MG63 (cell line): ENCODE measurements around the gene NYNRIN. TPM values are rescaled to one million over a fixed set of nuclear protein-coding genes. Genes with fewer than 3 reads are reported as not detected.

Experiments used
- DNase-seq: peaks from one replicate; pipeline ENCODE4 v3.0.0-alpha.2; 2020
- H3K27me3 ChIP-seq: fragments of 250-450 bp; sonication (Bioruptor Pico); 2 replicates; pipeline ENCODE4 v1.5.1; 2020; ENCODE audit warnings: mild to moderate bottlenecking, moderate library complexity
- H3K36me3 ChIP-seq: fragments of 250-450 bp; sonication (Bioruptor Pico); 2 replicates; pipeline ENCODE4 v1.5.1; 2020; ENCODE audit warnings: mild to moderate bottlenecking, moderate library complexity
- H3K4me3 ChIP-seq: fragments of 250-450 bp; sonication (Bioruptor Pico); 2 replicates; pipeline ENCODE4 v1.5.1; 2020; ENCODE audit warnings: mild to moderate bottlenecking, moderate library complexity
- H3K9me3 ChIP-seq: fragments of 250-450 bp; sonication (Bioruptor Pico); 2 replicates; pipeline ENCODE4 v1.5.1; 2020; ENCODE audit warnings: mild to moderate bottlenecking, moderate library complexity
- total RNA-seq: library from RNA; depleted of rRNA; stranded (reverse); fragments of >200 nt; shearing (Covaris generic); gene quantifications from 2 replicates; pipeline ENCODE4 v1.2.3, GENCODE V29; 2014; ENCODE audit warnings: low replicate concordance

The NYNRIN gene
- total RNA-seq, 1 experiment from 2014 or later, result 0.30 TPM

DNA sequence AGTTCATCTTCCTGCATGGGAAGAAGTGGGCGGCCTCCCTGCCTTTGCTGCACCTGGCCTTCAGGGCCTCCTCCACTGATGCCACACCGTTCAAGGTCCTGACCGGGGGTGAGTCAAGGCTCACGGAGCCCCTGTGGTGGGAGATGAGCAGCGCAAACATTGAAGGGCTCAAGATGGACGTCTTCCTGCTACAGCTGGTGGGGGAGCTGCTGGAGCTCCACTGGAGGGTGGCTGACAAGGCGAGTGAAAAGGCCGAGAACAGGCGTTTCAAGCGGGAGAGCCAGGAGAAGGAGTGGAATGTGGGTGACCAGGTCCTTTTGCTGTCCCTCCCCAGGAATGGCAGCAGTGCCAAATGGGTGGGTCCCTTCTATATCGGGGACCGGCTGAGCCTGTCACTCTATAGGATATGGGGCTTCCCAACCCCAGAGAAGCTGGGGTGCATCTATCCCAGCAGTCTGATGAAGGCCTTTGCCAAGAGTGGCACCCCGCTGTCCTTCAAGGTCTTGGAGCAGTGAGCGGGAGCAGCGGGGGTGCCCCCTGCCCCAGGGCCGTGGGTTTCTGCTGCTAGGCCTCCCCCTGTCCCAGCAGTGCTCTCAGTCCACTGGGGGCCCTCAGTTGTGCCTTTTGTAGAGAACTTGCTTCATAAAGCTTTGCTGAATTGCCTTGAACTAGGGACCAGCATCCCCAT is 18.3 kb downstream of the NYNRIN start:
- Histone ChIP-seq H3K9me3 (no peaks in the 10 kb centered on the region), H3K4me3 (no peak overlapping the region), H3K36me3 (no peaks in the 10 kb centered on the region), H3K27me3 (no peaks in the 10 kb centered on the region)
- no peak for DNase-seq

DNA sequence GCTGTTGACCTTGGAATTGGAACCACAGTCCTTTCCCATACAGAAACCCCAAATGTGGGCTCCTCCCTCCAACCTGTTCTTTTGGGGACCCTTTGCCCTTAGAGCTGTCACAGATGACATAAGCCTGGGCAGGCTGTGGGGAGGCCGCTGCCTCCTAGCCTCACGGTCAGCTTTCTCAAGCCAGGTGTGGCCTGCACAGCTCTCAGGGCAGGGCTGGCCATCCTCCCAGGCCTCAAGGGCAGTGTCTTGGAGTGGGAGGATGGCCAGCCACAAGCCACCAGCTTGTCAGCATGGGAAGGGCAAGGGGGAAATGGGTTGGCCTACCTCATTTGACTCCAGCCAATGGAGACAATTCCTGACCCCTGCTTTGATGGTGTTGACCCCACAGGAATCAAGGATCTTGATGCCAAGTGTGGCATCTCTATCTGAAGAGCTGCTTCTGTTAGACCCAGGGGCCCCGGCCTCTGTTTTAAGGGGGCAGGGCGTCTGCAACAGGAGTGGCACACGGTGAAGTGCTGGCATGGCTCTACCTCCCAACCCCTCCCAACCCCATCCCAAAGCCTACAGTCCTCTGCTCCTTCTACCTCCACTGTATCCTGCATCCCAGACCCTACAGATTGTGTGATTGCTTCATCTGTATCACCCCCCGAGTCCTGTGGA is 19.2 kb downstream of the NYNRIN start:
- Histone ChIP-seq H3K27me3 (no peaks in the 10 kb centered on the region), H3K36me3 (no peaks in the 10 kb centered on the region), H3K4me3 (no peak overlapping the region), H3K9me3 (no peaks in the 10 kb centered on the region)
- DNase-seq, result no peak

DNA sequence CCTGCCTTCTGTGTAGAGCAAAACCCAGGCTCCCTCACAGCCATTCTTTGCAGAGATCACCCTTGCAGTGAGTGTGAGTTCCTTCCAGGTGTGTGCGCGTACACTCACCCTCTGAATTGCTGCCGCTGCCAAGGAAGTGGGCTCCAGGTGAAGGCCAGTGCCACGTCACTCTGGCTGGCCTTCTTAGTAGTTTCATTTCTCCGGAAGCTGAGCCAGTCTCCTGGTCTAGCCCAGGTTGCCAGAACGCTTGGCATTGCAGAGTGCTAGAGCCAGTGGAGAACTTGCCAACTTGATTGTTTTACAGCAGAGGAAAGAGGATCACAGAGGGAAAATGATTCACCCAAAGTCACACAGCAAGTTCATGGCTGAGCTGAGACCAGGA is 19.7 kb downstream of the NYNRIN start:
- no peaks in the 10 kb centered on the region for H3K36me3 ChIP-seq

DNA sequence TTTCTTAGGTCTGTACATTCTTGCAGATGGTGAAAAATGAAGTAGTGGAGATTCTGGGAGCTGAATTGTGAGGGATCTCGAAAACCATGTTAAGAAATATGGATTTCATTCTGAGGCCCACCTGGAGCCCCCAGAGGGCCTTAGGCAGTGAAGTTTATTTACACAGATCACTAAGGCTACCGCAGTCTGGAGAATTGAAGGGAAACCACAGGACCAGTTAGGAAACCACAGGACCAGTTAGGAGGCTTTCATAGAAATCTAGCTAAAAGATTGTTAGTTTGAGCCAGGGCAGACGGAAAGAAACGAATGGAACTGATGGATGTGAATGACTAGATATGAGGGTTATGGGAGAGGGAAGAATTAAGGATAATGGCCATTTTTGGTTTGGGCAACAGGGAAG is 23.5 kb downstream of the NYNRIN start:
- H3K27me3 ChIP-seq, result no peaks in the 10 kb centered on the region
- no peaks in the 10 kb centered on the region for H3K36me3 ChIP-seq
- H3K9me3 ChIP-seq, result no peaks in the 10 kb centered on the region
- no peak for DNase-seq
- no peak overlapping the region for H3K4me3 ChIP-seq

More for the DNA sequence above, 19.7 kb downstream of the NYNRIN start:
- DNase-seq, result peak; percentile 81
- no peaks in the 10 kb centered on the region for H3K27me3 ChIP-seq
- no peaks in the 10 kb centered on the region for H3K9me3 ChIP-seq
- H3K4me3 ChIP-seq, result no peak overlapping the region

DNA sequence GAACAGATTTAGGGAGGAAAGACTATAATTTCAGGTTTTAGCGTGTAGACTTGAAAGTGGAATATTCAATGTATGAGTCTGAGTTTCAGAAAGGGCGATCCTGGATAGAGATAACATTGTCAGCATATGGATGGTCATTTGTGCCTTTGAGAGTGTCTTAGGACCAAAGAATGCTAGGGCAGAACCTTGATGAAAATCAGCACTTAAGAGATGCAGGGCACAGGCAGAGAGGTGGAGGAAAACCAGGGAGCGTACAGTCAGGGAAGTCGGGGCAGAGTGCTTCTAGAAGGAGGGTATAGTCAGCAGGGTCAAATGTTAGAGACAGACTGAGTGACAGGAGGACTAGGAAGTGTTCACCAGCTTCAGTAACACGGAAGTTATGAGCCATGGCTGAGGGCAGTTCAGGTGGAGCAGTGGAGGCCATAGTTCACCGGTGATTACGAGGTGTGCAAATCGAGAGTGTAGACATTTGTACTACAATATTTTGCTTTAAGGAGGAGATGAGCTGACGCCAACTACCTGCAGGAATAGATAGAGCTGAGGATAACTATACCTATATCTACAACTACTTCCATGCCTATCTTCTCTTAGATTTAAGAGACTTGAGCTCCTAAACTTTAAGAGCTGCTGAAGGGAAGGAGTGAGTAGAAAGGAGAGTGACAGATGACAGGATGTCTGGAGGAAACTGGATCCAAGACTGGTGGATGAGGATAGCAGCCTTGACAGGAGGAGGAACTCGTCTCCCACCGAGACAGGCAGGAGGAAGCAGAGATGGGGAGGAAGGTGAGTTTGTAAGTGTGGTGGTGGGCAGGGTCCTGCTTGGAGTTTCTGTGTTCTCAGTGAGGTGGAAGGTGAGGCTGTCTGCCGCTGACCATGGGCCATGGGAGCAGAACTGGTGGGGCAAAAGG is 24.1 kb downstream of the NYNRIN start:
- no peaks in the 10 kb centered on the region for H3K9me3 ChIP-seq
- no peak for DNase-seq
- H3K27me3 ChIP-seq, result no peaks in the 10 kb centered on the region
- H3K4me3 ChIP-seq, result no peak overlapping the region
- no peaks in the 10 kb centered on the region for H3K36me3 ChIP-seq

DNA sequence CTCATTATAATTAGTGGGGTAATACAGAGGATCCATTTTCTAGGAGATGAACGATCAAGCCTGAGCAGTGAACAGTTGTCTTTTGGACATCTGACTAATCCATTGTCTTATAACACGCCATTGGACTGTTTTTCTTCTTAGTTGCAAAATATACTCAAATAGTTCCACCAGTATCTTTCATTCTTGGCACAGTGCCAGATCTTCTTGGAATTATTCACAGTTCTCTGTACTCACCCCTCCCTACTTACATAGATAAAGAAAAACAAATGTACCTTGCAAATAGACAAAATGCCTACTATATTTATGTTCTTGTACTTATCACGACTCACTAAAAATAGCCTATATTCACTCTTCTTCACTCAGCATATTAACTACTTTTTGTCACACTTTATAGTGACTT is 26.9 kb downstream of the NYNRIN start:
- no peaks in the 10 kb centered on the region for H3K27me3 ChIP-seq
- H3K4me3 ChIP-seq, result no peak overlapping the region
- no peak for DNase-seq
- no peaks in the 10 kb centered on the region; the same call in 1 of the 2 replicates for H3K36me3 ChIP-seq
- no peaks in the 10 kb centered on the region for H3K9me3 ChIP-seq

DNA sequence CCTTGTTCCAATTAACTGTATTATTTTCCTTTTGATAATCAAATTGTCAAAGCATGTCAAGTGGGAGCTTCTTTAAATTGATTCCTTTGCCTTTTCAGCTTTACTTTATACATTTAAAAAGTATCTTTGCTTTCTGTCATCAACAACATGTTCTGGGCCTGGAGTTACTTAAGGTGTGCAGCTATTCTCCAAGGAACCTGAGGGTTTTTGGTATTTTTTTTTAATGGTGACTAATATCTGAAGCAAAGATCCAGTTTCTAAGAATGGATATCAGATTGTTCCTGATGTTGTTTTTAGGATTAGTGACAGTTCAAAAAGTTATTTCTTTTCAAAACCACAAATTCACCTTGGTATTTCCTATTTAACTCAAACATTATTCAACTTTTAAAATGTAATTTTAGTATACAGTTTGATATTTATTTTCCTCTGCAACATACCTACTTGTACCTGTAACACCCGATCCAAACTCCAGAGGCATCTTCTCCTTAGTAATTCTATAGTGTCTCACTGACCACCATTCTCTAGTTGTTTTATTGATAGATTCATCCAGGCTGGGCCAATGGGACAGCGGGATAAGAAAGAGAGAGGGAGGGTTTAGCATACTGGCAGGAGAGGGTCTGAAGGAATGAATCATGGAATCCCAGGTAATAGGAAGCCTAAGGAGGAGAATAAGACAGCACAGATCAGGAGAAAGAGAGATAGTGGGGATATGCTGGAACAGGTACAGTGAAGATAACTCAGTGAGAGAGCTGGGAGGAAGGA is 27.5 kb downstream of the NYNRIN start:
- Histone ChIP-seq H3K4me3 (no peak overlapping the region), H3K27me3 (no peaks in the 10 kb centered on the region), H3K36me3 (peaks cover 1% of the 10 kb centered on the region; the same call in 1 of the 2 replicates), H3K9me3 (no peaks in the 10 kb centered on the region)
- DNase-seq, result no peak

DNA sequence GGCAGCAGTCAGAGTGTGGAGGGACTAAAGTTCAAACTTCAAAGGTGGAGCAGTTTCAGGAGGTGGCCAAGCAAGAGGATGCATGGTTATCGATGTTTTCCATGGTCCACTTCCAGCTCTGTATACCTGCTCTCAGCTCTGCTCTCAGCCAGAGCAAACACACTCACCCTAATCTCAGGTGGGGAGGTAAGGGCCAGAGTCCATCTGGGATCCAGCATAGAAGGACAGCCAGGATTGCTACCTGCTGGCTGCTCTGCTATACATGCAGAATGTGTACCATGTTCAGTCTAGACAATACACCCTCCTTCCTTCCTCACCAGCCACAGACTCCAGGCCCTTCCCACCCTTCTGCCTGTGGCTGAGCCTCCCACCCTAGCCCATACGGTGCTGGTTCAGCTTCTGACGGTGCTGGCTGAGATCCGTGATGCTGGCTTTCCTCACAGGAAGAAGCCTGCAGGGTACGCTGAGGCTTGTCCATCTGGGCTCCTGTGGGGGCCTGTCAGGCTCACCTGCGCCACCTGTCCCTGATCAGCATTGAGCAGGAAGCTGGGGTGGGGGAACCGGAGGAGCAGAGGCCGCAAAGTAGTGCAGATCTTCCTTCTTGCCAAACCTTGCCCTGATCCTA is 28.2 kb downstream of the NYNRIN start:
- DNase-seq, result no peak
- H3K36me3 ChIP-seq, result peaks cover 7% of the 10 kb centered on the region; the same call in 1 of the 2 replicates
- H3K27me3 ChIP-seq, result no peaks in the 10 kb centered on the region
- no peaks in the 10 kb centered on the region for H3K9me3 ChIP-seq
- H3K4me3 ChIP-seq, result no peak overlapping the region

DNA sequence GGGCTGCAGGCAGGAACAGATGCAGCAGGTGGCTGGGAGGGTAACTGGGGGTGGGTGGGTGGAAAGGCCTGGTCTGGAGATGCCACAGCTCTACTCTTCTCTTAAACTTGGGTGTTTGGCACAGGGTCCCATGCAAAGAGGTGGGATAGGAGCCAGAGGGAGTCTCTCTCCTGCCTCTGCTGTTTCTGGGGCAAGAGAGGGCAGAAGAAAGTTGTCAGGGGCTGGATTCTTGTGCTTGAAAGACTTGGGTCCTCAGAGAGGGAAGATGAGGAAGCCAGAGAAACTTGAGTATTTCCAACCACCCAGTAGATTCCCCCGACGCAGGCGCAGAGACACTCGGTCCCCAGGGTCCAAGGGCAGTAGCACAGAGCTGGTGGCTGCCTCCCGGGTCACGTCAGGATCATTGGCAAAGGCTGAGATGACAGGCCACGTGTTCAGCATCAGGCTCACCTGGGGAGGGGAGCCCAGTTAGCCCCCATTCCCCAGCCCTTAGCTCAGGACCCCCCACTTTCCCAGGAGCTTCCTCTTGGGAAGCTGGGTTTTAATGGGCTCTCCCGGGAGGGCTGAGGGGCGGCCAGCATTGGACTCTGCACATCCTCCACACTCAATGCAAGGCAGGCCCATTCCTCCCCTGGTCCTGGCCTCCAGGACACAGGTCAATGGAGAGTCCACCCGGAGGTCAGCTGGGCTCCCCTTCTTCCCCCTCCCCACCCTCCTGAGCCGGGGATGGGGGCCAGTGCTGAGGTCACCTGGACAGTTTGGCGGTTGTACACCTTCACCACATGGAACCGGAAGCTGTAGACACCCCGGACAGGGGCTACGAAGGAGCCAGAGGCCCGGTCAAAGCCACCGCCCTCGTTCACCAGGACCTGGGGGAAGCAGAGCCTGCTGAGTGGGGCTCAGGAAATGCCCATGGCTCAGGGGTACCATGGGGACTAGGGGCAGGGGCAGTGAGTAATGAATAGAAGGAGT is 29.0 kb downstream of the NYNRIN start:
- Histone ChIP-seq H3K27me3 (no peaks in the 10 kb centered on the region), H3K4me3 (no peak overlapping the region), H3K9me3 (no peaks in the 10 kb centered on the region), H3K36me3 (peaks cover 13% of the 10 kb centered on the region)
- DNase-seq, result no peak

DNA sequence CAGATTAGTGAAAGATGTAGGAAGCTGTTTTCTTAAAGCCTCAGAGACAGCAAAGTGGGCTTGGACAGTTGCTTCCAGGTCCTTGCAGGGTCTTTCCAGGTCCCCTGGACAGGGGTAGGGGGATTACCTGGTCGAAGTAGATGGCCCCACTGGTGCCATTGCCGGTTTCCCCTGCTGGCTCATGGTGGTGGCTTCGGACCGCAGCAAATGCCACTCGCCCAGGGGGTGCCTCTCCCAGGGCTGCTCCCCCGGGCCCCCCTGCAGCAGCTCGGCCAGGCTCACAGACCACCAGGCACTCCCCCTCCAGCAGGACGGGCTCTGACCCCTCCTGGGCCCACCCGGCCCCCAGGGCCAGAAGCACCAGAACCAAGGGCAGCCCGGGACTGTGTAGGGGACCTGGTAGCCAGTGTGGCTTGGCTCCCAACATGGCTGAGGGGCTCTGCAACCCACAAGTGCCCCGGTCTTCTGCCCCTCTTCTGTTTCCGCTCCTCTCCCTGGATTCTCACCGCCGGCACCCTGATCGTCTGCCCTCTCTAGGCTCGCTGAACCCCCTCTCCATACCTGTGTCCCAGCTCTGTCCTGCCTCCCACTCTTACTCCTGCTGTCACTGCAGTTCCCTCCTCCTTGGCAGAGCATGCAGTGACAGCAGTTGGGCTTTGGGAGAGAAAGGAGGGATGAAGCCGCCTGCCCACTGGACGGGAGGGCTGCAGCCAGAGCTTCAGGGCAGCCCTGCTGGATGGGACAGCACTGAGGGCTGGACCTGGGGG is 30.0 kb downstream of the NYNRIN start:
- no peak for DNase-seq
- H3K27me3 ChIP-seq, result no peaks in the 10 kb centered on the region
- H3K36me3 ChIP-seq, result peaks cover 23% of the 10 kb centered on the region
- peak overlapping the region; percentile 74; the same call in 1 of the 2 replicates for H3K4me3 ChIP-seq
- H3K9me3 ChIP-seq, result no peaks in the 10 kb centered on the region

DNA sequence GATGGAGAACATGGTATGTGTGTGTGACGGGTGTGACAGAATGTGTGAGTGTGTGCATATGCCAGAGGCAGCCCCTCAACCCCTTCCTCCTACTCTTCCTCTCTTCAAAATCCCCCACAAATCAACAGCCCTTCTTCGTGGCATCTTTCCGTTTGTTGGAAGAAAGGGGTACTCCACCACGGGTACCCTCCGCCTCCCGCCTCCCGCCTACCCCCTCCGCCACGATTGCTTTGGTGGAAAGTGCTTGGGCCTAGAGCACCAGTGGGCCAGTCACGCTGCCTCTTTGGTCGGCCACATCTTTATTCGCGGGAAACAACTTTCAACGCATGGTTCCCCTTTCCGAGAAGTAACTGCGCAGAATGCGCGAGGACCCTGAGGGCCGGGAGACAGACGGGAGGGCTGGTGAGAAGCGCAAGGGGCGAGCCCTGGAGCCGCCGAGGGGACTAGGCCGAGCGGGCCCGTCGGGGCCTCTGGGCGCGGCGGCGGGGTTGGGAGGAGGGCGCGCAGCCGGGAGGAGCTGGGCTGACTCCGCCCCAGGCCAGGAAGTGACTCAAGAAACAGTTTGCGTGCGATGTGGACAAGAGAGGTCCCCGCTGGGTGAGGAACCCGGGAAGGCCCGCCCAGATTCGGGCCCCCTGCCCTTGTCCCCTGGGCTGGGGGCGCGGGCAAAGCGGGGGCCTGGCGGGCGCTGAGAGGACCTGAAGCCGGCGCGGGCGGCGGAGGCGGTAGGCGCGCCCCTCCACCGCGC is 30.8 kb downstream of the NYNRIN start, which contains the start of the genes CBLN3 and KHNYN:
TSS of gene CBLN3 (minus strand) at position 274 of the 748 bp plus-strand sequence. CDS start 614 bp downstream, outside the sequence.
TSS of gene KHNYN (plus strand) at position 560 of the 748 bp plus-strand sequence. CDS start 777 bp downstream, outside the sequence.
- peak within 1 kb of the TSS; percentile 74 for H3K4me3 ChIP-seq
- no peaks in the 10 kb centered on the region for H3K9me3 ChIP-seq
- peak; percentile 91 for DNase-seq
- peaks cover 26% of the 10 kb centered on the region for H3K36me3 ChIP-seq
- H3K27me3 ChIP-seq, result no peaks in the 10 kb centered on the region

DNA sequence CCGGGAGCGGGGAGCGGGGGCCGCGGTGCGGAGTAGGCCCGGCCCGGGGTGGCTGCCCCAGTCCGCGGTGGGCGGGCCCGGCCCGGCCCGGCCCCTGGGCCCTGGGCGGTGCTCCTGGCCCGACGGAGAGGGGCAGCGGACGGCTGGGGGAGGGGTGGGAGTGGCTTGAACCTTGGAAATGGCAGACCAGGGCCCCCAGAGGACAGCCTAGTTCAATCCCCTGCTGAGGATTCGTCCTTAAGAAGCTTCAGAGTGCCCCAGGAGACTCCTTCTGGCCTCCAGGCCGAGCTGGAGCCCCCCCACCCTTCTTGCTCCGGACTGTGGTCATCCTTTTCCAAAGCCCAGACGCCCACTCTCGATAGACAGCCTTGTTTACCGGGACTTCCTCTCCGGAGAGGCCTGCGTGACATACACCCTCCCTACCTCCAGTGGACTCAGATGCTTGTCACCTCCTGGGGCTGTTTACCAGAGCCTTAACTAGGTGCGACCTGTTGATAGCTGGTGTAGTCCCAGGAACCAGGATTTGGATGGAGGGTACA is 31.4 kb downstream of the NYNRIN start:
- Histone ChIP-seq H3K27me3 (no peaks in the 10 kb centered on the region), H3K36me3 (peaks cover 26% of the 10 kb centered on the region), H3K9me3 (no peaks in the 10 kb centered on the region), H3K4me3 (peak overlapping the region; percentile 74)
- DNase-seq, result peak; percentile 78
